ENCODE results near the gene ZMYND10. TPM values are rescaled to one million over a fixed set of nuclear protein-coding genes. Genes with fewer than 3 reads are reported as not detected.

The ZMYND10 gene
- total RNA-seq, 2 donors from 2014 or later: 0.22 to 1.4 TPM

- WGBS, 2 experiments (ENCODE audit: insufficient coverage in 1 of 2, insufficient read length in 1 of 2): 95 to 98% methylated on average over 6 to 7 of the region's 7 CpGs
- Mint-ChIP-seq H3K27ac (no peak overlapping the region), H3K27me3 (ENCODE audit: insufficient read depth) (peaks cover 1% of the 10 kb centered on the region)
Observed at GRCh38 chr3:50354850-50355249, 9.3 kb upstream of the ZMYND10 start.

GRCh38 chr3:50354186-50354764, 8.7 kb upstream of the ZMYND10 start:
- H3K4me3 Mint-ChIP-seq: no peak overlapping the region
- H3K9ac ChIP-seq (ENCODE audit: extremely low read depth, low read length, poor library complexity, severe bottlenecking): no peak overlapping the region

More at GRCh38 chr3:50354850-50355249, 9.3 kb upstream of the ZMYND10 start:
- Histone ChIP-seq H3K36me3 (ENCODE audit: control insufficient read depth, insufficient read depth, low read length) (peaks cover 33% of the 10 kb centered on the region), H3K9me3 (ENCODE audit: control insufficient read depth, low read length) (no peaks in the 10 kb centered on the region), H3K27ac (ENCODE audit: low read depth, low read length) (no peak overlapping the region), H3K4me3 (ENCODE audit: low read length) (no peak overlapping the region), H3K4me1 (ENCODE audit: control insufficient read depth, insufficient read depth, low read length) (peaks cover 11% of the 10 kb centered on the region), H3K27me3 (ENCODE audit: control insufficient read depth, insufficient read depth, low read length, poor library complexity, severe bottlenecking) (no peaks in the 10 kb centered on the region), H3K9ac (ENCODE audit: extremely low read depth, low read length, poor library complexity, severe bottlenecking) (no peak overlapping the region)
- no peak overlapping the region for H3K4me3 Mint-ChIP-seq
- no peak for TF ChIP-seq CTCF (conservative IDR thresholded peaks at IDR 0.05)
- H3K36me3 Mint-ChIP-seq (ENCODE audit: low read depth): peaks cover 18% of the 10 kb centered on the region
- H3K4me1 Mint-ChIP-seq: peaks cover 36% of the 10 kb centered on the region
- no peaks in the 10 kb centered on the region for H3K9me3 Mint-ChIP-seq
- no peak for DNase-seq

GRCh38 chr3:50353245-50354004, 7.9 kb upstream of the ZMYND10 start:
- no peaks in the 10 kb centered on the region for H3K27me3 ChIP-seq (ENCODE audit: control insufficient read depth, insufficient read depth, low read length, poor library complexity, severe bottlenecking)
- Mint-ChIP-seq H3K9me3 (no peaks in the 10 kb centered on the region), H3K4me3 (no peak overlapping the region), H3K4me1 (peaks cover 32% of the 10 kb centered on the region), H3K27me3 (ENCODE audit: insufficient read depth) (peaks cover 1% of the 10 kb centered on the region), H3K36me3 (ENCODE audit: low read depth) (peaks cover 18% of the 10 kb centered on the region), H3K27ac (no peak overlapping the region)
- TF ChIP-seq CTCF (conservative IDR thresholded peaks at IDR 0.05): no peak
- DNase-seq: no peak
- H3K4me1 ChIP-seq (ENCODE audit: control insufficient read depth, insufficient read depth, low read length): peaks cover 8% of the 10 kb centered on the region
- no peak overlapping the region for H3K9ac ChIP-seq (ENCODE audit: extremely low read depth, low read length, poor library complexity, severe bottlenecking)
- H3K36me3 ChIP-seq (ENCODE audit: control insufficient read depth, insufficient read depth, low read length): peaks cover 36% of the 10 kb centered on the region
- no peak overlapping the region for H3K27ac ChIP-seq (ENCODE audit: low read depth, low read length)
- no peak overlapping the region for H3K4me3 ChIP-seq (ENCODE audit: low read length)
- H3K9me3 ChIP-seq (ENCODE audit: control insufficient read depth, low read length): no peaks in the 10 kb centered on the region
- 94% methylated on average over 9 to 12 of the region's 12 CpGs for WGBS, 2 experiments (ENCODE audit: insufficient coverage in 1 of 2, insufficient read length in 1 of 2)

More at GRCh38 chr3:50354186-50354764, 8.7 kb upstream of the ZMYND10 start:
- H3K36me3 Mint-ChIP-seq (ENCODE audit: low read depth): peaks cover 18% of the 10 kb centered on the region
- Histone ChIP-seq H3K4me1 (ENCODE audit: control insufficient read depth, insufficient read depth, low read length) (peaks cover 11% of the 10 kb centered on the region), H3K27ac (ENCODE audit: low read depth, low read length) (no peak overlapping the region), H3K4me3 (ENCODE audit: low read length) (no peak overlapping the region), H3K27me3 (ENCODE audit: control insufficient read depth, insufficient read depth, low read length, poor library complexity, severe bottlenecking) (no peaks in the 10 kb centered on the region), H3K36me3 (ENCODE audit: control insufficient read depth, insufficient read depth, low read length) (peaks cover 33% of the 10 kb centered on the region), H3K9me3 (ENCODE audit: control insufficient read depth, low read length) (no peaks in the 10 kb centered on the region)
- DNase-seq: no peak
- WGBS, 2 experiments (ENCODE audit: insufficient coverage in 1 of 2, insufficient read length in 1 of 2): 96 to 100% methylated on average over 1 to 5 of the region's 5 CpGs
- peaks cover 36% of the 10 kb centered on the region for H3K4me1 Mint-ChIP-seq
- no peaks in the 10 kb centered on the region for H3K9me3 Mint-ChIP-seq
- no peak overlapping the region for H3K27ac Mint-ChIP-seq
- peaks cover 1% of the 10 kb centered on the region for H3K27me3 Mint-ChIP-seq (ENCODE audit: insufficient read depth)
- no peak for TF ChIP-seq CTCF (conservative IDR thresholded peaks at IDR 0.05)
